Neural cell (in vitro differentiated cells): ENCODE measurements around the gene PPL.

Source experiments
- EP300 ChIP-seq: fragments of 450-650 bp; conservative IDR thresholded peaks from 2 replicates; pipeline ENCODE4 v1.6.1; 2014; ENCODE audit warnings: antibody characterized with exemption, mild to moderate bottlenecking, moderate library complexity; ENCODE audit not compliant: poor library complexity, severe bottlenecking
- REST ChIP-seq: IDR thresholded peaks from 2 replicates; pipeline ENCODE4 v1.6.1; 2012; ENCODE audit warnings: borderline replicate concordance

- TF ChIP-seq REST (no peak), EP300 (no peak)
Observed at GRCh38 chr16:4946917-4947316, 10.0 kb upstream of the PPL start.
